Retinal pigment epithelial cell (primary cell): ENCODE measurements around the gene PCDHGB5.
A peak's percentile ranks its signal among the peaks of the same experiment; 100 is the strongest.
"Not testable (repeated sequence)": the region's sequence is repeated elsewhere in the genome, so short reads cannot be mapped to it uniquely, and the experiment has no call there.

Source experiments
- DNase-seq: peaks from one replicate; pipeline ENCODE4 v3.0.0-alpha.2; 2010; ENCODE audit warnings: low read depth
- H3K4me3 ChIP-seq: 2 replicates; pipeline ENCODE4 v1.5.1; 2011; ENCODE audit warnings: mild to moderate bottlenecking, low read length, control low read depth, moderate library complexity
- TF ChIP-seq, protein P1 (sequence below): conservative IDR thresholded peaks from 2 replicates; pipeline ENCODE4 v1.5.1; 2011; ENCODE audit warnings: low read depth, low read length, control low read depth, inconsistent platforms

Gene PCDHGB5

DNA sequence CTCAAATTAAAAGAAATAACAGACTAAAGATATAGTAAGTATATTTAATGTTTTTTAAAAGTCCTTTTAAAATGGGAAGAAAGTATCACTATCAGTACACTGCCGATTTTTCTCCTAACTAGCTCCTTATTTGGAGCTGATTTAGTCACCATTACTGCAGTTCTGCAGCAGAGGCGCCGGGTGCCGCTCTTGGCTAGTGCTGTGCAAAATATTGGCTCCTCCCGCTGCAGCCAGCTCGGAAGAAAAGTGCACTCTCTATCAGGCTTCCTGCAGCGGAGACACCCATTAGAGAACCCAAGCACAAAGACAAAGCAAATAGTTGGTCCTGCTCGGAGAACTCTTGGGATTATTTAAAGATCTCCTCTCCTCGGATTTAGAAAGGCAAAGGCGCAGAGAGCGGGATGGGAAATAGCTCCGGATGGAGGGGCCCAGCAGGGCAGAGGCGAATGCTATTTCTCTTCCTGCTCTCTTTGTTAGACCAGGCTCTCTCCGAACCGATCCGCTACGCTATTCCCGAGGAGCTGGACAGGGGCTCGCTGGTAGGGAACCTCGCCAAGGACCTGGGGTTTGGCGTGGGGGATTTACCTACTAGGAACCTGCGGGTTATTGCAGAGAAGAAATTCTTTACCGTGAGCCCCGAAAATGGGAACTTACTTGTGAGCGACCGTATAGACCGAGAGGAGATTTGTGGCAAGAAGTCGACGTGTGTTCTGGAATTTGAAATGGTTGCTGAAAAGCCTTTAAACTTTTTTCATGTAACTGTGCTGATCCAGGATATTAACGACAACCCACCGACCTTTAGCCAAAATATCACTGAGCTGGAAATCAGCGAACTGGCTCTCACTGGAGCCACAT, 27.5 kb upstream of the PCDHGB5 start, which contains the start of gene PCDHGB3:
PCDHGB3 (plus strand) TSS at position 249 of the 855 bp plus-strand sequence; CDS start at position 402, 153 bp downstream.
- TF ChIP-seq, protein P1, sequence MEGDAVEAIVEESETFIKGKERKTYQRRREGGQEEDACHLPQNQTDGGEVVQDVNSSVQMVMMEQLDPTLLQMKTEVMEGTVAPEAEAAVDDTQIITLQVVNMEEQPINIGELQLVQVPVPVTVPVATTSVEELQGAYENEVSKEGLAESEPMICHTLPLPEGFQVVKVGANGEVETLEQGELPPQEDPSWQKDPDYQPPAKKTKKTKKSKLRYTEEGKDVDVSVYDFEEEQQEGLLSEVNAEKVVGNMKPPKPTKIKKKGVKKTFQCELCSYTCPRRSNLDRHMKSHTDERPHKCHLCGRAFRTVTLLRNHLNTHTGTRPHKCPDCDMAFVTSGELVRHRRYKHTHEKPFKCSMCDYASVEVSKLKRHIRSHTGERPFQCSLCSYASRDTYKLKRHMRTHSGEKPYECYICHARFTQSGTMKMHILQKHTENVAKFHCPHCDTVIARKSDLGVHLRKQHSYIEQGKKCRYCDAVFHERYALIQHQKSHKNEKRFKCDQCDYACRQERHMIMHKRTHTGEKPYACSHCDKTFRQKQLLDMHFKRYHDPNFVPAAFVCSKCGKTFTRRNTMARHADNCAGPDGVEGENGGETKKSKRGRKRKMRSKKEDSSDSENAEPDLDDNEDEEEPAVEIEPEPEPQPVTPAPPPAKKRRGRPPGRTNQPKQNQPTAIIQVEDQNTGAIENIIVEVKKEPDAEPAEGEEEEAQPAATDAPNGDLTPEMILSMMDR, result peak; percentile 43
- DNase-seq, result no peak
- peak within 1 kb of the TSS; percentile 30 for H3K4me3 ChIP-seq

DNA sequence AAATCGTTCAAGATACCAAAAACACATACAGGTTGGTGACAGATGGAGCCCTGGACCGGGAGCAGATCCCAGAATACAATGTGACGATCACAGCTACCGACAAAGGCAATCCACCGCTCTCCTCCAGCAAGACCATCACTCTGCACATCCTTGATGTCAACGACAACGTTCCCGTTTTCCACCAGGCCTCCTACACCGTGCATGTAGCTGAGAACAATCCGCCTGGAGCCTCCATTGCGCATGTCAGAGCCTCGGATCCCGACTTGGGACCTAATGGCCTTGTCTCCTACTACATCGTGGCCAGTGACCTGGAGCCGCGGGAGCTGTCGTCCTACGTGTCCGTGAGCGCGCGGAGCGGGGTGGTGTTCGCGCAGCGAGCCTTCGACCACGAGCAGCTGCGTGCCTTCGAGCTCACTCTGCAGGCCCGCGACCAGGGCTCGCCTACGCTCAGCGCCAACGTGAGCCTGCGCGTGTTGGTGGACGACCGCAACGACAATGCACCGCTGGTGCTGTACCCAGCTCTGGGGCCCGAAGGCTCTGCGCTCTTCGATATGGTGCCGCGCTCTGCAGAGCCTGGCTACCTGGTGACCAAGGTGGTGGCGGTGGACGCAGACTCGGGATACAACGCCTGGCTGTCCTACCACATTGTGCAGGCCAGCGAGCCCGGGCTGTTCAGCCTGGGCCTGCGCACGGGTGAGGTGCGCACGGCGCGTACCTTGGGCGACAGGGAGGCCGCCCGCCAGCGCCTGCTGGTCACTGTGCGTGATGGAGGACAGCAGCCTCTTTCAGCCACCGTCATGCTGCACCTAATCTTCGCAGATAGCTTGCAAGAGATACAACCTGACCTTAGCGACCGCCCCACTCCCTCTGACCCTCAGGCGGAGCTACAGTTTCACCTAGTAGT, 25.9 kb upstream of the PCDHGB5 start:
- TF ChIP-seq, protein P1, result no peak
- DNase-seq, result no peak
- H3K4me3 ChIP-seq, result no peak overlapping the region

DNA sequence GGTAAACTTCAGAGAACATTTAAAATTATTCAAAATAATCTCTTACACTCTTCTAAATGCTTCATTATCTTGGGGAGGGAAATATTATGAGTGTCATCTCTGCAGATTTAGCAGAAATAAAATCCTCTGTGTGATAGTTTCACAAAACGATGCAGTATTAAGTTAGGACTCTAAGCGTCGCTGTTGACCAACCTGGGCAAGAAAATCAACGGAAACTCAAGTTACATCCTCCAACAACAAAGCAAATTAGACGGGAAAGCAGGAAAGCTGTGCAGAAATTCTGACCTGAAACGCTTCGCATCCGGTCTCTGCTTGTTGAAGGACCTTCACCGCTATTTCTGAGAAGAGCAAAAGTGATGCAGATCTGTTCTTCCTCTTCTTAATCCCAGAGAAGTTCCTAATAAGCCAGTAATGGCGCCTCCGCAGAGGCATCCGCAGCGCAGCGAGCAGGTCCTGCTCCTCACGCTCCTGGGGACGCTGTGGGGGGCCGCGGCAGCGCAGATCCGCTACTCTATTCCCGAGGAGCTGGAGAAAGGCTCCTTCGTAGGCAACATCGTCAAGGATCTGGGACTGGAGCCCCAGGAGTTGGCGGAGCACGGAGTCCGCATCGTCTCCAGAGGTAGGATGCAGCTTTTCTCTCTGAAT, 24.0 kb upstream of the PCDHGB5 start, which contains the start of gene PCDHGA6:
PCDHGA6 (plus strand) TSS at position 219 of the 645 bp plus-strand sequence; CDS start at position 412, 193 bp downstream.
- TF ChIP-seq, protein P1, result peak; percentile 62
- peak within 1 kb of the TSS; percentile 46 for H3K4me3 ChIP-seq
- no peak for DNase-seq

DNA sequence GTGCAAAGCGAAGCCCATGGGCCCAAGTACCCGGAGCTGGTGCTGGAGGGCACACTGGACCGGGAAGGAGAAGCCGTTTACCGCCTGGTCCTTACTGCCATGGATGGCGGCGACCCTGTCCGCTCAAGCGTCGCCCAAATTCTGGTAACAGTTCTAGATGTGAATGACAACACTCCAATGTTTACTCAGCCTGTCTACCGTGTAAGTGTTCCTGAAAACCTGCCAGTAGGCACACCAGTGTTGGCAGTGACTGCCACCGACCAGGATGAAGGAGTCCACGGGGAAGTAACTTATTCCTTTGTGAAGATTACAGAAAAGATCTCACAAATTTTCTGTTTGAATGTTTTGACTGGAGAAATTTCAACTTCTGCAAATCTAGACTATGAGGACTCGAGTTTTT, 23.1 kb upstream of the PCDHGB5 start:
- no peak overlapping the region for H3K4me3 ChIP-seq
- DNase-seq, result no peak
- TF ChIP-seq, protein P1, result no peak

DNA sequence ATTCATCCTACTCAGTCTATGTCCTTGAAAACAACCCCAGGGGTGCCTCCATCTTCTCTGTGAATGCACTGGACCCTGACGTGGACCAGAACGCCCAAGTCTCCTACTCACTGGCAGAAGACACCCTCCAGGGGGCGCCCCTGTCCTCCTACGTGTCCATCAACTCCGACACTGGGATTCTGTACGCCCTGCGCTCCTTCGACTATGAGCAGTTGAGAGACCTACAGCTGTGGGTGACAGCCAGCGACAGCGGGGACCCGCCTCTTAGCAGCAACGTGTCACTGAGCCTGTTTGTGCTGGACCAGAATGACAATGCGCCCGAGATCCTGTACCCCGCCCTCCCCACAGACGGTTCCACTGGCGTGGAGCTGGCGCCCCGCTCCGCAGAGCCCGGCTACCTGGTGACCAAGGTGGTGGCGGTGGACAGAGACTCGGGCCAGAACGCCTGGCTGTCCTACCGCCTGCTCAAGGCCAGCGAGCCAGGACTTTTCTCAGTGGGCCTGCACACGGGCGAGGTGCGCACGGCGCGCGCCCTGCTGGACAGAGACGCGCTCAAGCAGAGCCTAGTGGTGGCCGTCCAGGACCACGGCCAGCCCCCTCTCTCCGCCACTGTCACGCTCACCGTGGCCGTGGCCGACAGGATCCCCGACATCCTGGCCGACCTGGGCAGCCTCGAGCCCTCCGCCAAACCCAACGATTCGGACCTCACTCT, 22.1 kb upstream of the PCDHGB5 start:
- H3K4me3 ChIP-seq, DNase-seq: not testable (repeated sequence)

DNA sequence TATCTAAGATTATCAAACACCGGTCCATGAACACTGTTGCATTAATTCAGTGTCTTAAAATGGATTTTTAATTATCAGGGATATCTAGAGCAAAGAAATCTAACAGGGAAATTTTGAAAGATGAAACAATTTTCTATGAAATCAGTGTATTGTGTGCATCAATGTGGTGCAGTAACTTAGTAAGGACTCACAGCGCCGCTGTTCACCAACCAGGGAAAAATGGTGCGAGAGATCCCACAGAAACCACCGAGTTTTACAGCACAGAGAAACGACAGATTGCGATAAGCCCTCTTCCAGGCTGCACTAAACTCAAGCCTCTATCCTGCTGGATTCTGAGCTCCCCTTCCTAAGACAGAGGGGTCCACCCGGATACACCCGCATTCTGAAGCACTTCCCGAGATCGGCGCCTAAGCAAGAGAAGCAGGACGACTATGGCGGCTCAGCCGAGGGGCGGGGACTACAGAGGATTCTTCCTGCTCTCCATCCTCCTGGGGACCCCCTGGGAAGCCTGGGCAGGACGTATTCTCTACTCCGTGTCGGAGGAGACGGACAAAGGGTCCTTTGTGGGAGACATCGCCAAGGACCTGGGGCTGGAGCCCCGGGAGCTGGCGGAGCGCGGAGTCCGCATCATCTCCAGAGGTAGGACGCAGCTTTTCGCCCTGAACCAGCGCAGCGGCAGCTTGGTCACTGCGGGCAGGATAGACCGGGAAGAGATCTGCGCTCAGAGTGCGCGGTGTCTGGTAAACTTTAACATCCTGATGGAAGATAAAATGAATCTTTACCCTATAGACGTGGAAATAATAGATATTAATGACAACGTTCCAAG, 15.1 kb upstream of the PCDHGB5 start, which contains the start of gene PCDHGA7:
PCDHGA7 (plus strand) TSS at position 274 of the 826 bp plus-strand sequence; CDS start at position 432, 158 bp downstream.
- TF ChIP-seq, protein P1, result peak; percentile 37
- H3K4me3 ChIP-seq, result peak within 1 kb of the TSS; percentile 42
- DNase-seq, result no peak
